Breast epithelium (tissue), 4 donors: Measurements from ENCODE around the gene GPC5. TPM values are rescaled to one million over a fixed set of nuclear protein-coding genes. Genes with fewer than 3 reads are reported as not detected.

Source experiments
- DNase-seq, 2 donors: peaks; one replicate each; pipeline ENCODE4 v3.0.0-alpha.2; 2019; ENCODE audit warnings: low spot score in 2 of 2
- H3K27ac ChIP-seq, 2 donors: fragments of 200-600 bp; sonication (generic) in 1 of 2; one replicate each; pipeline ENCODE4 v1.5.1; 2016 to 2019; ENCODE audit warnings: mild to moderate bottlenecking in 1 of 2
- H3K27me3 ChIP-seq, 2 donors: fragments of 200-600 bp; sonication (generic) in 1 of 2; one replicate each; pipeline versions ENCODE4 v1.5.1 to v1.6.0; 2017 to 2019; ENCODE audit warnings: control low read depth in 1 of 2, mild to moderate bottlenecking in 1 of 2
- H3K36me3 ChIP-seq: fragments of 200-600 bp; one replicate; pipeline ENCODE4 v1.5.1; 2019
- H3K4me1 ChIP-seq, 2 donors: fragments of 200-600 bp; sonication (generic); one replicate each; pipeline ENCODE4 v1.5.1; 2016 to 2019; ENCODE audit warnings: control low read depth in 1 of 2
- H3K4me3 ChIP-seq, 3 donors: fragments of 200-600 bp; sonication (generic); 1 replicate in 2 of 3; 2 replicates in 1 of 3; pipeline ENCODE4 v1.5.1; 2016 to 2019; ENCODE audit warnings: mild to moderate bottlenecking in 3 of 3, moderate library complexity in 2 of 3
- H3K9me3 ChIP-seq, 2 donors: fragments of 200-600 bp; sonication (generic) in 1 of 2; one replicate each; pipeline ENCODE4 v1.5.1; 2016 to 2019; ENCODE audit warnings: control low read depth in 1 of 2
- CTCF ChIP-seq, 3 donors: fragments of 450-650 bp; IDR thresholded peaks; one replicate each; pipeline ENCODE4 v1.5.1; 2016 to 2017; ENCODE audit warnings: antibody characterized with exemption in 3 of 3, mild to moderate bottlenecking in 3 of 3, moderate library complexity in 3 of 3
- POLR2A ChIP-seq: fragments of 450-650 bp; IDR thresholded peaks from one replicate; pipeline ENCODE4 v1.6.1; 2016; ENCODE audit warnings: antibody characterized with exemption, mild to moderate bottlenecking, moderate library complexity
- POLR2AphosphoS5 ChIP-seq, 3 donors: sonication (generic); formaldehyde crosslinking; IDR thresholded peaks; one replicate each; pipeline ENCODE4 v1.6.1; 2017; ENCODE audit warnings: antibody characterized with exemption in 3 of 3
- intact Hi-C: fragments of 100-400 bp; cut with DNase I; formaldehyde crosslinking; loops from one replicate; pipeline ENCODE4 v1.15.1; 2023; ENCODE audit warnings: low total_unique reads
- total RNA-seq, 3 donors: library from RNA; depleted of rRNA; stranded (reverse); fragments of >200 nt; gene quantifications; one replicate each; pipeline ENCODE4 v1.1.0, GENCODE V29; 2016

The GPC5 gene
- total RNA-seq, 3 donors from 2014 or later, result 0.88 to 0.98 TPM; not detected in 1

DNA sequence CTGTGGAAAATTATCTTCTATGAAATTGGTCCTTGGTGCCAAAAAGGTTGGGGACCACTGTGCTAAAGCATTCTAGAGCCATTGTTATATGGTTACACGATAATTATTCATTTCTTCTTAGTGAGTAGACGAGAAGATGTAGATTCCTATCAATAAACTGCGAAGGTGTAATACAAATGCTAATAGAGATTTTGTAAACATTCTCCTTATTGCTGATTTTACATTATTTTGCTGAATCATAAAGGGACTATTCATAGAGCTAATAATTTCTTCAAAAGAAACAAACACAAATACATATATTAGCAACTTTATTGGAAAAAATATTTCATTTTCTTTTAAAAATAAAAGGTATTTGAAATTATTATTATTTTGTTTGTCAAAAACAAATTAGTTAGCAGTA lies 1005.2 kb downstream of the GPC5 start:
- no peak overlapping the region for H3K27ac ChIP-seq
- DNase-seq, result no peak
- H3K36me3 ChIP-seq, result no peaks in the 10 kb centered on the region
- no peaks in the 10 kb centered on the region for H3K4me1 ChIP-seq
- no peak overlapping the region for H3K4me3 ChIP-seq
- TF ChIP-seq CTCF (IDR thresholded peaks at IDR 0.05) (no peak), POLR2AphosphoS5 (IDR thresholded peaks at IDR 0.05) (no peak), POLR2A (no peak)
- intact Hi-C loops, result no loop called here
- no peaks in the 10 kb centered on the region for H3K27me3 ChIP-seq
- H3K9me3 ChIP-seq, result no peaks in the 10 kb centered on the region

DNA sequence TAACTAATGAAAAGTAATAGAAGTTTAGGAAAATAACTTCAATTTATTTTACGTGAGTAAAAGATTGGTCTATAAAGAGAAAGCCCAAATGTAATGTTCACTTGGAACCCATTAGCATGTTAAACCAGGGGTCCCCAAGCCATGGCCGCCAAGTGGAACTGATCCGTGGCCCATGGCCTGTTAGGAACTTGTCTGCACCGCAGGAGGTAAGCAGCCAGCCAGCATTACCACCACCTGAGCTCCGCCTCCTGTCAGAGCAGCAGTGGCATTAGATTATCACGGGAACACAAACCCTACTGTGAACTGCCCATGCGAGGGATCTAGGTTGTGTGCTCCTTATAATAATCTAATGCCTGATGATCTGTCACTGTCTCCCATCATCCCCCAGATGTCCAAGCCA lies 1009.4 kb downstream of the GPC5 start:
- no peak overlapping the region for H3K4me3 ChIP-seq

GRCh38 chr13:92412481-92412880 lies 1014.1 kb downstream of the GPC5 start:
- H3K36me3 ChIP-seq, result no peaks in the 10 kb centered on the region
- no peak overlapping the region for H3K4me3 ChIP-seq
- intact Hi-C loops, result no loop called here
- H3K4me1 ChIP-seq, result no peaks in the 10 kb centered on the region
- no peak for DNase-seq
- no peaks in the 10 kb centered on the region for H3K9me3 ChIP-seq
- no peak overlapping the region for H3K27ac ChIP-seq
- TF ChIP-seq POLR2A (no peak), POLR2AphosphoS5 (IDR thresholded peaks at IDR 0.05) (no peak), CTCF (IDR thresholded peaks at IDR 0.05) (no peak)
- no peaks in the 10 kb centered on the region for H3K27me3 ChIP-seq

More for the DNA sequence above, 1009.4 kb downstream of the GPC5 start:
- Histone ChIP-seq H3K36me3 (no peaks in the 10 kb centered on the region), H3K27me3 (no peaks in the 10 kb centered on the region), H3K4me1 (no peaks in the 10 kb centered on the region), H3K27ac (no peak overlapping the region), H3K9me3 (no peaks in the 10 kb centered on the region)
- no peak for DNase-seq
- TF ChIP-seq POLR2AphosphoS5 (IDR thresholded peaks at IDR 0.05) (no peak), POLR2A (no peak), CTCF (IDR thresholded peaks at IDR 0.05) (no peak)
- intact Hi-C loops, result no loop called here

GRCh38 chr13:92412996-92413395 lies 1014.6 kb downstream of the GPC5 start:
- H3K9me3 ChIP-seq, result no peaks in the 10 kb centered on the region
- H3K4me3 ChIP-seq, result no peak overlapping the region
- H3K4me1 ChIP-seq, result no peaks in the 10 kb centered on the region
- no peak overlapping the region for H3K27ac ChIP-seq
- no peaks in the 10 kb centered on the region for H3K27me3 ChIP-seq
- no peaks in the 10 kb centered on the region for H3K36me3 ChIP-seq
- DNase-seq, result no peak
- intact Hi-C loops, result no loop called here
- TF ChIP-seq POLR2A, result no peak
- no peak for TF ChIP-seq POLR2AphosphoS5 (IDR thresholded peaks at IDR 0.05)
- no peak for TF ChIP-seq CTCF (IDR thresholded peaks at IDR 0.05)

GRCh38 chr13:92413452-92413851 lies 1015.0 kb downstream of the GPC5 start:
- intact Hi-C loops, result no loop called here
- no peaks in the 10 kb centered on the region for H3K36me3 ChIP-seq
- no peaks in the 10 kb centered on the region for H3K27me3 ChIP-seq
- H3K9me3 ChIP-seq, result no peaks in the 10 kb centered on the region
- no peak for TF ChIP-seq POLR2A
- TF ChIP-seq CTCF (IDR thresholded peaks at IDR 0.05), result no peak
- no peak for TF ChIP-seq POLR2AphosphoS5 (IDR thresholded peaks at IDR 0.05)
- H3K27ac ChIP-seq, result no peak overlapping the region
- DNase-seq, result no peak
- H3K4me1 ChIP-seq, result no peaks in the 10 kb centered on the region
- no peak overlapping the region for H3K4me3 ChIP-seq
